NCI-H1092 treated with DMSO at 0.1 percent for 48 hours (cell line): ENCODE data around the gene SLC4A5.
"Not testable (repeated sequence)": the region's sequence is repeated elsewhere in the genome, so short reads cannot be mapped to it uniquely, and the experiment has no call there.

Source experiments
- DNase-seq: peaks from one replicate; lab custom pipeline; 2025; lab: John Stamatoyannopoulos, UW

Gene SLC4A5

GRCh38 chr2:74199275-74199701, 143.9 kb downstream of the SLC4A5 start:
- DNase-seq, result no peak

- DNase-seq, result peak; percentile 82
These were observed 144.5 kb downstream of the SLC4A5 start, which contains the start of gene MTHFD2 for GRCh38 chr2:74198461-74199274. Gene MTHFD2, plus strand, starts transcription at chr2:74198615. Its CDS starts 27 bp downstream, at chr2:74198642.

GRCh38 chr2:74198023-74198460, 145.2 kb downstream of the SLC4A5 start:
- no peak for DNase-seq

GRCh38 chr2:74197049-74197448, 146.2 kb downstream of the SLC4A5 start:
- DNase-seq, result no peak

GRCh38 chr2:74194799-74195198, 148.4 kb downstream of the SLC4A5 start:
- no peak for DNase-seq

- DNase-seq, result peak; percentile 11
These were observed 151.4 kb downstream of the SLC4A5 start for GRCh38 chr2:74191596-74192380.

GRCh38 chr2:74188696-74189095, 154.5 kb downstream of the SLC4A5 start:
- DNase-seq, result no peak

- no peak for DNase-seq
These were observed 155.1 kb downstream of the SLC4A5 start for GRCh38 chr2:74188018-74188601.

- DNase-seq, result not testable (repeated sequence)
These were observed 156.5 kb downstream of the SLC4A5 start for GRCh38 chr2:74186706-74187105.

- DNase-seq, result no peak
These were observed 157.2 kb downstream of the SLC4A5 start for GRCh38 chr2:74186038-74186437.

GRCh38 chr2:74183878-74184277, 159.3 kb downstream of the SLC4A5 start:
- DNase-seq, result no peak

- DNase-seq, result no peak
These were observed 161.5 kb downstream of the SLC4A5 start for GRCh38 chr2:74181739-74182138.

GRCh38 chr2:74179063-74179865, 164.0 kb downstream of the SLC4A5 start:
- no peak for DNase-seq

- DNase-seq, result peak; percentile 97
These were observed 164.8 kb downstream of the SLC4A5 start, which contains the start of gene MOB1A for GRCh38 chr2:74178211-74179062. Gene MOB1A, minus strand, starts transcription at chr2:74178879. Its CDS starts 205 bp downstream, at chr2:74178674.

GRCh38 chr2:74177696-74178095, 165.5 kb downstream of the SLC4A5 start:
- DNase-seq, result no peak

- DNase-seq, result no peak
These were observed 168.3 kb downstream of the SLC4A5 start for GRCh38 chr2:74174909-74175308.

GRCh38 chr2:74168739-74169138, 174.5 kb downstream of the SLC4A5 start:
- no peak for DNase-seq
